GM18507 (cell line): Measurements from ENCODE around the gene FHOD3.

Experiments
- DNase-seq: peaks from one replicate; pipeline ENCODE4 v3.0.0; 2011; ENCODE audit warnings: low read depth; ENCODE audit not compliant: insufficient read length; ENCODE audit errors: extremely low spot score
- FAIRE-seq: peaks from 2 replicates; lab custom pipeline; 2011; peaks lifted over from hg19 to GRCh38; lab: Jason Lieb, UNC

The FHOD3 gene

GRCh38 chr18:36397033-36397432 is 99.5 kb downstream of the FHOD3 start:
- DNase-seq: no peak
- FAIRE-seq: no peak

- no peak for DNase-seq
Measured at GRCh38 chr18:36398419-36398818, 100.9 kb downstream of the FHOD3 start.

GRCh38 chr18:36399055-36399454 is 101.5 kb downstream of the FHOD3 start:
- FAIRE-seq: no peak
- DNase-seq: no peak

More at GRCh38 chr18:36398419-36398818, 100.9 kb downstream of the FHOD3 start:
- FAIRE-seq: no peak

GRCh38 chr18:36401462-36401861 is 103.9 kb downstream of the FHOD3 start:
- DNase-seq (no peak), FAIRE-seq (no peak)

DNA sequence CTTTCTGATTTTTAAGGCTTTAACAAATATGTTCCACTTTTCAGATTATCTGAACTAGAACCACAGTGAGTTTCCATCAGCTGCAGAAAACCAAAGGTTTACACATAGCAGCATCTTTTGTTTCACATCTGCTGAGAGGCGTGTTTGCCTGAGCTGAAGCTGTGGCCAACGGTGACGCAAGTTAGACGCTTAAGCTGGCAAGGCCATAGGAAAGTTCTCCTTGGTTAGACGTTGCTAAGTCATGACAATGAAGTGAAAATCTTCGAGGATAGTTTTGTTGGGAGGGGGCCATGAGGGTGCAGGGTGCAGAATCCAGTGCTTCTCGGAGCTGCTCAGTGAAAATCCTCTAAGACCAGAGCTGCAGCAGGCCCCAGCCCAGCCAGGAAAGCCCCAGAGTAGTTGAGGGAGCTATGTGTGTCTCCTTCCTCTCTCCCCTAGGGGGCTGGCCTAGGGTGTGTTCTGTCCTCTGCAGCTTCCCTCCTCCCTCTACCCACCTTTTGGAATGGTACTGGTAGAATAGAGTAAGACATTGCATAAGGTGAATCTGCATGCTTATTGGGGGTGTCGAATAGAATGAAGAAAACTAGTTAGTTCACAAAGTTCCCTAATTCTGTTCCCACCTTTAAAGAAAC is 105.4 kb downstream of the FHOD3 start:
- FAIRE-seq: no peak
- no peak for DNase-seq

DNA sequence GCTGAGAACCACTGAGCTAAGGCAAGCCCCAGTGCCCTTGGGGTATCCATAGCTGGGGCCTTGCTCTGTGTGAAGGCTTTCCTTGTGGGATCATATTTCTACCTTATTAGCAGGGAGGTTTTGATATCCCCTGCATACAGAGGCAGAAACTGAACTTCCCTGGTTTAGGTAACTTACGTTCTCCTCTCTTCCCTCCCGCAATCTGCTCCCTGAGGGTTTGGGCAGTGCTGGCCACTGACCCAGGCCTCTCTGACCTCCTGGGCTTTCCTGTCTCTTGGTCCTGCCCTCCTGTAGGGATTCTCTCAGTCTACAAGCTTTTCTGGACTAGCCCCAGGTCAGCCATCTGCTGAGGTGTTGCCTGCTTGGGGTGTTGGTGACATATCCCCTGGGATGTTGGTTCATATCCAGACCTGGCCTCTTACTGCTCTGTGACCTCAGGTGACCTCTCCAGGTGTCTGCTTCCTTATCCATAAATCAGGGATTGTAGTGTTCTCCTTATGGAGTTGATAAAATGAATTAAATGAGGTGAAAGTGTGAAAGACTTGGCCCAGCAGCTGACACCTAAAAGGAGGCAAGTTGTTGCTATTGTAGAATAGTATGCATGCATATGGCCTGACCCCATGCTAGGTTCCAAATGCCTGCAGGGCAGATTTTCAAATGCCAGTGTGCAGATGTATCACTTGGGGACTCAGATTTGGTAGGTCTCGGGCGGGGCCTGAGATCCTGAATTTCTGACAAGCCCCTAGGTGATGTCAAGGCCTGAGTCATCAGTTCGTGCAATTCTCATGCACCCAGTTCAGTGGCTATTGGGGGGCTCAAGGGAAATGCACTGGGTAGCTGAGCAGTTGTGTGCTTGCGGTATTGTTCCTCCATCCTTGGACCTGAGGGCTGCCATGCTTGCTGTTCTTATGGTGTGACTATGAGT is 106.6 kb downstream of the FHOD3 start:
- DNase-seq (no peak), FAIRE-seq (no peak)

DNA sequence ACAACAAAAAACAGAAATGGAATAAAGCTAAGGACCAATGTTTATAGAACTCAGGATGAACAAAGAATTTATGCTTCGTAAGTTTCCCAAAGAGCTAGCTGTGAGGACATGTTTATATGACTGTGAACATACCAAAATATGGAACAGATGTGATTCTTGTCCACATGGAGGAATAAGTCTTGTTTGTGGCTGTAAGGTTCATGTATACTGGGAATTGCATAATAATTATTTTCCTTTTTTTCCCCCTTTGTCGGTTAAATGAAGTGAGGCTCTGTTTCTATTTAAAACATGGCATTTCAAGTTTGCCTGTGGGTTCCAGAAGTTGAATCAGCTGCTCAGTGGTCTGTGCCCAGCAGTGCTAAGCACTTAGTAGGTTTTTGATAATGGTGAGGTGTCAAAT is 108.1 kb downstream of the FHOD3 start:
- DNase-seq: no peak
- no peak for FAIRE-seq

GRCh38 chr18:36406805-36407204 is 109.3 kb downstream of the FHOD3 start:
- no peak for DNase-seq
- no peak for FAIRE-seq

- DNase-seq (no peak), FAIRE-seq (no peak)
Measured at GRCh38 chr18:36408606-36409005, 111.1 kb downstream of the FHOD3 start.

- no peak for FAIRE-seq
Measured at GRCh38 chr18:36409779-36410178, 112.3 kb downstream of the FHOD3 start.

GRCh38 chr18:36410346-36410745 is 112.8 kb downstream of the FHOD3 start:
- no peak for DNase-seq
- FAIRE-seq: no peak

More at GRCh38 chr18:36409779-36410178, 112.3 kb downstream of the FHOD3 start:
- no peak for DNase-seq

GRCh38 chr18:36411745-36412168 is 114.2 kb downstream of the FHOD3 start:
- DNase-seq (no peak), FAIRE-seq (peak; percentile 49)

DNA sequence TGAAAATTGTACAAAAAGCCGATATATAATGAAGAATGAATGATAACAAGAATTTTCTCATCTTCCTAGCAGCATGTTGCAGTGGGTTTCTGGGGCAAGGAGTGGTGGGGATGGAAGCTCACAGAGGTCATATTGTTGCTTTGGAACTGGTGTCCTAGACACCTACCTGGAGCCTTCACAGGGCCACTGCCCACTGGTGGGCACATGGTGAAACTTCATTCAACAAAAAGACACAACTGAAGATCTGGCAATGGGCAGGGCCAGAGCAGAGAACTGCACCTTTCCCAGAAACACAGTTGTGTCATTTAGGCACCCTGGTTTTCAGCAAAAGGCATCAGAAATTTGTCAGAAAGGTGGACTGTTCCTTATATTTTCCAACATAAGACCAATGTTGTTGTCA is 115.3 kb downstream of the FHOD3 start:
- FAIRE-seq: peak; percentile 9
- DNase-seq: no peak

DNA sequence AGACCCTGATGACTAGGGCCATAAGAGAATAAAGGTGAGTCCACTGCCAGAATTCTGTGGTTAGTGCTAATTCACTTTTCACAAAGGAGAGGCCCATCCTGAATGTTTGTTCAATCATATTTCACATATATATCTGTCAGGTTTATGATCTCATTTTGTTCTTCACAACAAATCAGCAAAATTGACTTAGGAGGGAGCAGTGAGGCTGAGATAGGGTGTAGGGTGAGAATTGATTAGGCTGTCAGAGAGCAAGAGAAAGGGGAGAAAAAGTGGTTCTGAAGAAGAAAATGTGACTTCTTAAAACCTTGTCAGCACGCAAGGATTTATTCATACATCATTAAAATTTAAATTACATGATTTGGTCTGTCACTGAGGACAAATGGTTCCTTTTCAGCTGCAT is 117.7 kb downstream of the FHOD3 start:
- no peak for DNase-seq
- FAIRE-seq: no peak

- FAIRE-seq (no peak), DNase-seq (no peak)
Measured at GRCh38 chr18:36415625-36416024, 118.1 kb downstream of the FHOD3 start.

- no peak for DNase-seq
Measured at GRCh38 chr18:36419188-36419899, 121.8 kb downstream of the FHOD3 start.

DNA sequence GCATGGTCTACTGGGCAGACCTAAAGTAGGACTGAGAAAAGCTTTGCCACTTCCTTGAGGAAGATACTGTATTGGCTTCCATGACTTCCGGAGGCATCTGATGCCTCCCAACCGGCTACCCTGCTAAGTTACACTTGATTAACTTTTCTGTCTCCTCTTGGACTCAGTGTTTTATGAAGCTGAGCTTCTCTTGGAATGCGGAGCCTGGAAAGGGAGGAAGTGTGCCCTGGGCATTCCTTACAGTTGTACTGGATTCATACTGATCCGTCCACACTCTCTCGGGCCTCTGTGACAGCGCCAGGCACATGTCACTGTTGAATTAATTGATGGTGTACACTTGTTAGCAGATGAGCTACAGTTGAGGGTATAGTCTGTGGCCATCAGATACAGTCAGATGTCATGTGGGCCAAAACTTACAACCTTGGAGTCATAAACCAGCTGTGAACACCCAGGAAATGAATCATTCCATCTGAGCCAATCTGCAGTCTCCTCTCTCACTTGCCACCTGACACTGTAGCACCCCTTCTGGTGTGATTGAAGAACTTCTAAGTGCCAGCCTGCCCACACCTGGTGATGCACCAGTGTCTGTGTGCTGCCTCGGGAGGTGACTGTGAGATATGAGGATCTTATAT is 122.5 kb downstream of the FHOD3 start:
- DNase-seq (no peak), FAIRE-seq (peak; percentile 75)

More at GRCh38 chr18:36419188-36419899, 121.8 kb downstream of the FHOD3 start:
- no peak for FAIRE-seq

- FAIRE-seq: no peak
- DNase-seq: no peak
Measured at GRCh38 chr18:36420826-36421225, 123.3 kb downstream of the FHOD3 start.

GRCh38 chr18:36424741-36425142 is 127.2 kb downstream of the FHOD3 start:
- DNase-seq (no peak), FAIRE-seq (no peak)

DNA sequence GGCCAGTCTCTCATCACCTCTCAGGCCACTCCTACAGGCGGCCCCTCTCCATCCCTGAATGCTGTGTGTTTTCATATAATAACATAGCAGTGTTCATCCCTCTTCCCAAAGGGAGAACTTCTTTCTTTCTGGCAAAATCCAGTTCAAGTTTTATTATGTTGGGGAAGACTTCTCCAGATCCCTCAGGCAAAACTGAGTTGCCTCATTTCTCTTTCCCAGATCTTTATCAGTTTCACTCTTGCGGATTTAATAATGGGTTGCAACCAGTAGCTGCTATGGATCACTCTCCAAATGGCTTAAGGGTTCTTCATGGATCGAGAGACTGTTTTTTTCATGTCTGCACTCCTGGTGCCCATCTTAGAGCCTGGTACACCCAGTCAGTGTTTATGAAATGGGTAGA is 129.9 kb downstream of the FHOD3 start:
- DNase-seq: no peak
- no peak for FAIRE-seq
